ENCODE data around the gene C6.

C6 gene

DNA sequence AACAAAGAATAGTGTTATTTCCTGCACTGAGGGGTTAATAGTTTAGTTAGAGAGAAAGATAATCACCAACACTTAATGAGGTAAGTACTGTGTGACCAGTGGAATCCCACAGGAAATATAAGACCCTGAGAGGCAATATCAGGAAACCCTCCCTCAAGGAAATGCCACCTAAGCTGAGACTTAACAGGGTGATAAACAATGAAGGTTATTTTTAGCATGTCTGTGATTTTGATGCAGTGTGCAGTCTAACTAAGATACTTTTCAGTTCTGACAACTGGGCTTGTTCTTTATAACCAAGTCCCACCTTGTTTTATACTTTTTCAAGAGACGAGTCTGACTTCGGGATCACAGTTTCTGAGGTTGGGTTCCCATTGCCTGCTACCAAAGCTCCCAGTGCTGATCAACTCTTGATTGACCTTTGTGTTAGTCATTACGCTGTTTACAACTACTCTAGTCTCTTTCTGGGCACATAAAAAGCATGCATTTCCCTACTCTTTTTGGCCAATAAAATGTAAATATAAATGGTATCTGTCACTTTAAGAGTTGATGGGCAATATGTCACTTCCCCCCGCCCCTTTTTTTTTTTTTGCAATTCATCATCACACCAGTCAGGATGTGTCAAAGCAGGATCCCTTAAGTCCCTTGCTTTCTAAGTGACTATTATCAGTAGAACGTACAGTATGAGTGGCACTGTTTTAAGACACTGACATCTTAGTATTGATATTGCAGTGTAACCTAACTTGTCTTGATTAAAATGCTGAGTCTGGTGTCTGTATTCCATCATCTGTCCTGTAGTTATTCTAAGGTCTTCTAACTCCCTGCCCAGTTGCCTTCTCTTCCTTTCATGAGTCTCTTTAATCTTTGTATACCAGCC, 31.4 kb downstream of the C6 start:
- Mint-ChIP-seq H3K27ac (no peak overlapping the region), H3K4me1 (no peaks in the 10 kb centered on the region), H3K4me3 (no peak overlapping the region), H3K27me3 (no peaks in the 10 kb centered on the region), H3K9me3 (no peaks in the 10 kb centered on the region)
- ATAC-seq, result no peak
- DNase-seq, result no peak

DNA sequence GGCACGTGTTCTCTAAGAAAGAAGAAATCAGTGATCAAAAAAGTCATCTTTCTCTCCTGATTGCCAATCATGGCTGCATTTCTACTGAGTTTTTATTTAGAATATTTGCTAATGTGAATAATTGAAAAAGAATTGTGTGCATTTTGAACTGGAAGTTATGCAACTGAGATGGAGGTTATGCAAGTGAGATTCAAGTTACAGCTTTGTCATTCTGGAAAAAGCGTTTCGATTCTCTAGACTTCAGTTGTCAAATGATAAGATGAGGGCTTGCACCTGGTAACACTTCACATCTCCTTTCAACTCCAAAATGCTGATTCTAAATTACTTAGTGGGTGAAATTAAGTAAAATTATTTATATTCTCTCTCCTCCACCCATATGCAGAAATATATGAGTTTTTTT, 36.4 kb downstream of the C6 start:
- Mint-ChIP-seq H3K9me3 (peaks cover 0 to 10% of the 10 kb centered on the region in 2 donors), H3K4me3 (no peak overlapping the region)
- no peak for DNase-seq

DNA sequence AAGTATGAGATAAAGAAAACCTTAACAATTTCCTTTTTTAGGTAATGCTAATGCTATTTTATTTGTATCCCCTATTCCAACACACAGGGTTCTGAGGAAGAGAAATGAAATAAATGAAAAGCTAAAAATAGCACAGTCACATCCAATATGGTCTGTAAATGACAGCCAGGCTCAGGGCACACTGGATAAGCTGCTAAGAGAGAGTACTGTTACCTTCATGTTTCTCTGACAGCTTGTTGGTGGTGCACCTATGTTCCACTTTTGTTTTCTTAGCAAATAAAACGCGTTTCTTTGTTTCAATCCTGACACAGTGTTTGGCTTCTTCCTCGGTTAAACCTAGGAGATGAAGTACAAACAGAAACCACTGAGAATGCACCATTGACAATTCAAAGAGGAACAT, 41.3 kb downstream of the C6 start:
- Mint-ChIP-seq H3K4me1 (no peaks in the 10 kb centered on the region), H3K9me3 (peaks cover 0 to 10% of the 10 kb centered on the region in 2 donors), H3K27me3 (no peaks in the 10 kb centered on the region), H3K27ac (no peak overlapping the region), H3K4me3 (no peak overlapping the region)
- DNase-seq (no peak), ATAC-seq (no peak)

More for the DNA sequence above, 36.4 kb downstream of the C6 start:
- Mint-ChIP-seq H3K27me3 (no peaks in the 10 kb centered on the region), H3K4me1 (no peaks in the 10 kb centered on the region), H3K27ac (no peak overlapping the region)
- no peak for ATAC-seq

DNA sequence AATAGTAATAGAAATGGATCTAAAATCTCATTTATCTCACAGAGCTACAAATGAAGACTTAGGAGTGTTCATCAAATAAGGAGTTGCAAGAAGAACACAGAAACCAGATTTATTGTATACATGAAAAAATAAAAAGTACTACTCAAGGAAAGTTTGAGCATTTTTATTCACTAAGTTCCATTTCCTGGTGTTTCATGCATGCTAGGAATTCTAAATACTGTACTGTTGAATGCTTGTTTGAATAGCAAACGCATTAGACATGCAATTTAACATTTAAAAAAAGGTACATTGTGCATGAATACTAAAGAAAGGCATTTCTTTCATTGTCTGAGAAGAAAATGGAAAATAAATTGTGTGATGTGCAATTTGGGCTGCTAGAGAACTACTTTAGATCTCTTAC, 52.1 kb downstream of the C6 start:
- Mint-ChIP-seq H3K9me3 (peaks cover 0 to 5% of the 10 kb centered on the region in 2 donors), H3K27ac (no peak overlapping the region), H3K27me3 (no peaks in the 10 kb centered on the region), H3K4me1 (no peaks in the 10 kb centered on the region), H3K4me3 (no peak overlapping the region)
- ATAC-seq (no peak), DNase-seq (no peak)

DNA sequence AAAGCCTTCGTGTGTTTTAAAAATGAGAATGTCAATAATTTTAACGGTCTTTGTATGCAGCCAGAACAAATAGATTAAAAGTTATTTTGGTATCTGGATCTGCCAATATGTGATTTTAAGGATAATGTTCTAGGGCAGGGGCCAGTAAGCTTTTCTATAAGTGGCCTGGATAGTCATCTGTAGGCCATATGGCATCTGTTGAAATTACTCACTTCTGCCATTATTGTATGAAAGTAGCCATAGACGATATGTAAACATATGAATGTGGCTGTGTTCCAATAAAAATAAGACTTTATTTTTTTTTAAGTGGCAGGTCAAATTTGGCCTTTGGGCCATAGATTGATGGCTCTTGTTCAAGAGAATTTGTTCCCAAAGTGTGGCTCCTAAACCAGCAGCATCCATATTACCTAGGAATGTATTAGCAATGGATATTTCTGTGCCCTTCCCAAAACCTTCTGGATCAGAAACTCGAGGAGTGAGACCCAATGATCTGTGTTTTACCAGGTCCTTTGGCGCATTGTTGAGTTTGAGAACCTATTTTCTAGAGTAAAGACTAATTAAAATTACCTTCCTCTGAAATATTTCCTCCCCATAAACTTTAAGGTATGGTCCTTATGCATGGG, 55.9 kb downstream of the C6 start:
- H3K4me3 Mint-ChIP-seq, result no peak overlapping the region
- H3K9me3 Mint-ChIP-seq, result no peaks in the 10 kb centered on the region
- no peaks in the 10 kb centered on the region for H3K4me1 Mint-ChIP-seq
- ATAC-seq (no peak), DNase-seq (no peak)
- H3K27ac Mint-ChIP-seq, result no peak overlapping the region
- no peaks in the 10 kb centered on the region for H3K27me3 Mint-ChIP-seq

DNA sequence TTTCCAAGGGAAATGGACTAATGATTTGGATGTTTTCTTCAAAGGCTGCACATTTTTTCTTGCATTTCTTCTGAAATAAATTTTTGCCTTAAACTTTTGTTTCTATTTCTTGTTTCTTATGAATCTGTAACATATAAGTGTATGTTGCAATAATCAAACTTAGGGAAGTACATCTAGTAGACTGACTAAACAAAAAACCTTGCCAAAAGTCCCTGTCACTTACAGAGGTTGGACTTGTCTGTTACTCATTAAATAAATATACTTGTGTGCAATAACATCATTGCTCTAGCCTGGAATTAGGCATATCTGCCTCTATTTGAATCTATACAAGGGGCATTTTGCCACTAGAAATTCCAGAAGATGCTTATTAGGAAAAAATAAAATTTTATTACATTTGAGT, 56.6 kb downstream of the C6 start:
- H3K9me3 Mint-ChIP-seq, result no peaks in the 10 kb centered on the region
- H3K27me3 Mint-ChIP-seq, result no peaks in the 10 kb centered on the region
- no peak overlapping the region for H3K4me3 Mint-ChIP-seq
- H3K27ac Mint-ChIP-seq, result no peak overlapping the region
- H3K4me1 Mint-ChIP-seq, result no peaks in the 10 kb centered on the region
- ATAC-seq (no peak), DNase-seq (no peak)

DNA sequence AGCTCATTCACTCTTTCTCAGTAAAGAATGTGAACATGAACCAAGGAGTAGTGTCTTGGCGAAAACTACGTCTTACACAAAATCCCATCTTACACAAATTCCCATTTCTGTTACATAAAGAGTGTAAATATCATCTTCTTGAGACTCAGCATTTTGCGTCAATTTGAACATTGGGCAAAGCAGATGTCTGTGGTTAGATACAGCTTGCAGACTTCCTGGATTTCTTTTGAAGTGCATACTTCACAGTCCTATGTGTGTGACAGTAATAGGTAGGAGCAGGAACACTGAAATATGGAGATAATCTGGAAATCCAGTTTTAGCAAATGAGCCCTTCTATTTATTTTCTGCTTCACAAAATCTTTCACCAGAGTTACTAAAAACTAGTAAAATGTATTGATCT, 58.8 kb downstream of the C6 start:
- H3K9me3 Mint-ChIP-seq, result no peaks in the 10 kb centered on the region
- ATAC-seq (no peak), DNase-seq (no peak)
- H3K4me3 Mint-ChIP-seq, result no peak overlapping the region
- no peaks in the 10 kb centered on the region for H3K4me1 Mint-ChIP-seq
- H3K27ac Mint-ChIP-seq, result no peak overlapping the region
- H3K27me3 Mint-ChIP-seq, result no peaks in the 10 kb centered on the region

DNA sequence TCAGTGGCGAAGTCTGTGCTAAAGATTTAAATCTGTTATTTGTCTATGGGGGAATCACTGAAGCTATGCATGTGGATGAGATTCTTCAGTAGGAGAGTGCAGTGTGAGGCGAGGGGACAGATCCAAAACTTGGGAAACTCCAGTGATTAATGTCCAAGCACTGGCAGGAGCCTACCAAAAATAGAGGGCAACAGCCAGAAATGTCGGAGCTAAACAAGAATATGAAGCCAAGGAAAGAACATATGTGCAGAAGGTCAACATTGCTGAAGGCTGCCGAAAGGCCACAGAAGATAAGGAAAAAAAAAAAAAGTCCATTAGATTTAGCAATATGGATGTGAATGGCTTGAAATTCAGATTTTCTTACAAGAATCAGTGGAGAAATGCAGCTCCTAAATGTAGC, 61.8 kb downstream of the C6 start:
- Mint-ChIP-seq H3K9me3 (no peaks in the 10 kb centered on the region), H3K4me3 (no peak overlapping the region), H3K27me3 (no peaks in the 10 kb centered on the region), H3K27ac (no peak overlapping the region), H3K4me1 (no peaks in the 10 kb centered on the region)
- no peak for ATAC-seq
- DNase-seq, result no peak

DNA sequence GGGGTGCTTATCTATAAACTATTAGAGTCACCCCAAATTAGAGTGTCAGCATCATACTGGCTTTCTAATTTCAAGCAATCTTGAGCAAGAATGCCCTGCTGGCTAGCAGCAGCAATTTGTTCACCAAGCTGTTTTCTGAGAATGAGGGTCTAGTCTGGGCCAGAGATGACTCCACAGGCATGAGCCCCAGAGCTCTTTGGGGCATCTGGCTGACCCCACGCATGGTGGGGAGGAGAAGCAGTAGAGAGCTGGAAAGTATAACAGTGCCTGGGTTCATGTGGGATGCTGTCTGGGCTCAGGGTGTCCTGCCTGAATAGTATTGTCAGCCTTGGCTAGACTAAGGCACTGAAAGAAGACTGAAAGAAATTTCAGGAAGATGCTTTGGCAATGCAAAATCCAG, 64.9 kb downstream of the C6 start:
- no peak overlapping the region for H3K4me3 Mint-ChIP-seq
- H3K9me3 Mint-ChIP-seq, result peaks cover 0 to 5% of the 10 kb centered on the region in 2 donors
- H3K4me1 Mint-ChIP-seq, result no peaks in the 10 kb centered on the region
- ATAC-seq, result no peak
- no peaks in the 10 kb centered on the region for H3K27me3 Mint-ChIP-seq
- H3K27ac Mint-ChIP-seq, result no peak overlapping the region
- no peak for DNase-seq

DNA sequence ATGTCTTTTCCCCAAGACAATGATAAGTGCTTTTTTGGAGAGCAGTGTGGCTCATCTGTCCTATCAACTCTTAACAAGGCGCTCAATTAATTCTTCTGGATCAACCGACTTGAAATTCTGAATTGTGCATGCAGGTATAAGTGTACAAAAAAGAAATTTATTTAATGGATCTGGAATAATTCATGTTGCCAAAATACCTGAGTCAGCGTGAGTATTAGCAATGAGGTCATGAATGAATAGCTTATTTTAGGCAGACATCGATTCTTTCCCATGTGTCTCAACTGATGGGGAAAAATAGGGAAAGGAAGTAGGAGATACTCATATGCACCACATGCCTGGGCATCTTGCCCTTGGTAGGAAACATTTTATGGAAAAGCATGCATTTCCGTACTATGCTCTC, 68.0 kb downstream of the C6 start:
- Mint-ChIP-seq H3K4me1 (no peaks in the 10 kb centered on the region), H3K4me3 (no peak overlapping the region), H3K9me3 (peaks cover 0 to 5% of the 10 kb centered on the region in 2 donors), H3K27me3 (no peaks in the 10 kb centered on the region), H3K27ac (no peak overlapping the region)
- DNase-seq (no peak), ATAC-seq (no peak)

DNA sequence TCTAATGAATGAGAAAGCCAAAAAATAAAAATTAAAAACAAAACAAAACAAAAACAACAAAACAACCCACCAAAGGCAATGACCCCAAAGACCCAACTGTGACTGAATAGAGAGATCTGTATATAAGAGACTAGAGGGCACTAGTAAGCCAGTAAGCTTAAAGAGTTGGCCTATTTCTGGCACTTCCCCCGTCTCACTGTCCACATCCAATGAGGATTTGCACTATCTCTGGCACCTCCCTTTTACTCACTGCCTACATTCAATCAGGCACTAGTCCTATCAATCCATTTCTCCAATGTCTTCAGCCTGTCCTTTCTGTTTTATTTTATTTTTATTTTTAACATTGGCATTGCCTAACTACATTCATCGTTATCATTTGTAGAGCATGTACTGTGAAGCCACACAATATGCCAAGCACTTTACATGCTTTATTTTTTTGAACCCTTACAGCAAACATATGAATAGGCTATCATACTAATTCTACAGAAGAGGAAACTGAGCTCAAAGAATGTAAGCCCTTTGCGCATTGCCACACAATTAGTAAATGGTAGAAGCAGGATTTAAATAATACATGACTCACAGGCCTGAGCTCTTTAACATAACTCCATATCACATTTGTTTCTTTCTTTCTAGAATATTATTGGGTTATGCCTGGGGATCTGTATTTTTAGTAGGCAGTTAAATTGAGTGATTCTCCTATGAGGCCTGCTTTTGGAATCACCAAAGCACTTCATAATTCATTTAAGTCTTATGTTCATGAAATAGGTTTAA, 70.0 kb downstream of the C6 start:
- Mint-ChIP-seq H3K4me1 (no peaks in the 10 kb centered on the region), H3K9me3 (peaks cover 0 to 5% of the 10 kb centered on the region in 2 donors), H3K27me3 (no peaks in the 10 kb centered on the region), H3K27ac (peak overlapping the region in 1 of 2 donors; percentile 69), H3K4me3 (no peak overlapping the region)
- DNase-seq (no peak), ATAC-seq (no peak)

DNA sequence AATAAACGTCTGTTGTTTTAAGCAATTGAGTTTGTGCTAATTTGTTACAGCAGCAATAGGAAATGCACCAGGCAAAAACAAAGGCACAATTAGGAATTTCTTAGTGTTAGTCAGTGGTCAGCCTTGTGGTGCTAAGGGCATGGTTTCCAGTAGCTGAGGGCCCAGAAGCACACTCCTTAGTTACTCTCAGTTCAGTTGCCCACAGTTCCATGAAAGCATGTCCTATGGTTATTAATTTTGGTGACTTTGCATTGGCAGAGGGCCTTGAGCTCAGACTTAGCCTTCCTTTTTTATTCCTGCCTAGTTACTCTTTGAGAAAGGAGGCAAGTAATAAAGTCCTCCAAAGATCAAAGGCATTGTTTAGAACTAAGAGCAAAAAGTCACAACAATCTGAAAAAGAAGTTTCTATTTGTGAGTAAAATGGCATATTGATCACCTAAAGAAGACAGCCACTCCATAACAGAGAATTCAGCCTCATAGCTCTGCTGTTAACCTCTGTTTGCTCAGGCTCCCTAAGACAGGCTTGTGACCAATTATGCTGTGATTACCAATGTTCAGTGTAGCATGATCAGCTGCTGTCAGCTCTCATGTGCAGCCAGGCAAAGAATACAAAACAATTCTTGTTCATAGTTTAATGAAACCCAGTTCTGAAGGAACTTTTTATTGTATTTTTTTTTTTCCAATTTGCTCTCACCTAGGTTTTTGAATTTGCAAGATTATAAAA, 85.2 kb downstream of the C6 start:
- Mint-ChIP-seq H3K9me3 (peaks cover 0 to 4% of the 10 kb centered on the region in 2 donors), H3K4me1 (no peaks in the 10 kb centered on the region), H3K27ac (no peak overlapping the region), H3K27me3 (no peaks in the 10 kb centered on the region), H3K4me3 (no peak overlapping the region)
- ATAC-seq (no peak), DNase-seq (no peak)

DNA sequence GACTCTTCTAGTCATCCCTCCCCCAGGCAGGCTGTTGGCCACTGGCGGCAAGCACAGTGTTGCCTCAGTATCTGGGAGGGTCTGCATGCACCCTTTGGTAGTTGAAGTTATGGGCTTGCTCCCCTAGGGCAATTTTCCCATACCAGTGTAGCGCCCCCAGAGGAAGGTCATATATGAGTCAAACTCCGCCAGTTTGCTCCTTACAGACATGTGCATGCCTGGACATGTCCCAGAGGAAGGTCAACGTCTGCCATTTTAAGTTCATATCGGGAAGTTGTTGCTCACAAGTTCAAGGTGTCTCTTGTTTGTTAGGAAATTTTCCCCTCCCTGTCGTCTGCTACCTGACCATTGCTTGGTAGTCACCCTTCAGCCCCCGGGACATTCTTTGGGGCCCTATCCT, 90.9 kb downstream of the C6 start:
- DNase-seq (no peak), ATAC-seq (no peak)
- Mint-ChIP-seq H3K9me3 (peaks cover 0 to 4% of the 10 kb centered on the region in 2 donors), H3K27ac (peak overlapping the region in 1 of 2 donors; percentile 80), H3K4me1 (no peaks in the 10 kb centered on the region), H3K27me3 (no peaks in the 10 kb centered on the region), H3K4me3 (no peak overlapping the region)

DNA sequence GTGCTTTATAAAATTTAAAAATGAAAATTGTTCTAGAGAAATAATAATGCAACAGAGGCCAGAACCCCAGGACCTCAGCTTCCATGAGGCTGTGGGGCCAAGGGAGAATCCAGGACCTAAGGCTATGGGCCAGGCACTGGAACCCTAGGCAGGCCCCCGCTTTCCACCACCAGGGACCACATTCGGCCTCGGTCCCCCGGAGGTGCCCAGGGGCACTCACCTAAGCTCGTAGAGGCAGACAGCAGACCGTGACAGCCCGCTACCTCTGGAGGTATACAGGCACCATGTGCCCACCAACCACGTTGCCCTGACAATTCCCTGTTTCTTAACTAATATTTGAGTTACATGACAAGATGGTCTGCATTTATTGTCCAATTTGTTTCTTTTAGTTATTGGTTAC, 92.7 kb downstream of the C6 start:
- no peaks in the 10 kb centered on the region for H3K27me3 Mint-ChIP-seq
- H3K4me3 Mint-ChIP-seq, result no peak overlapping the region
- DNase-seq (no peak), ATAC-seq (no peak)
- H3K4me1 Mint-ChIP-seq, result no peaks in the 10 kb centered on the region
- H3K27ac Mint-ChIP-seq, result no peak overlapping the region
- H3K9me3 Mint-ChIP-seq, result no peaks in the 10 kb centered on the region

DNA sequence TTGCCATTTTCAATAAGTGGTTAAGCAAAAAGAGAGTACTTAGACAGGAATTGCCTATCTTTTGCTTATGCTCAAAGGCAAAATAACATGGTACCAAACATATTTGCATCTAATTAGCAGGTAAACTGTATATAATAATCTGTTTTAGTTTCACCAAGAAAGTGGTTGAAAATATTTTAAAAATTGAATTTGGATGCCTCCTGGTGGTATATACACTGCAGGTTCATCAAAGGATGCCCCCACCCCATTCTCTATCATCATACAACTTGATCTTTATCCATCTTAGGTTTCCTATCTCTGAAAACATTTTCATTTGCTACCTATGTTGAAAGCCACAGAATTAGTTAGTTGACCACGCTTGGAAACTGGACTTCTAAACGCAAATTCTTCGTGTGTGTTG, 95.2 kb downstream of the C6 start:
- Mint-ChIP-seq H3K4me1 (no peaks in the 10 kb centered on the region), H3K4me3 (no peak overlapping the region), H3K9me3 (no peaks in the 10 kb centered on the region), H3K27ac (no peak overlapping the region), H3K27me3 (no peaks in the 10 kb centered on the region)
- ATAC-seq (no peak), DNase-seq (no peak)
